ENCODE data around the gene SRGAP3.
"Not testable (repeated sequence)": the region's sequence is repeated elsewhere in the genome, so short reads cannot be mapped to it uniquely, and the experiment has no call there.

The SRGAP3 gene

GRCh38 chr3:9087831-9088413 lies 161.5 kb downstream of the SRGAP3 start:
- Histone ChIP-seq H3K4me2 (ENCODE audit: low read length) (no peak overlapping the region), H3K4me1 (ENCODE audit: control insufficient read depth, insufficient read depth, low read length) (no peaks in the 10 kb centered on the region), H3K36me3 (ENCODE audit: insufficient read depth, low read length) (no peaks in the 10 kb centered on the region), H3K9me3 (replicated peaks; ENCODE audit: low read length) (no peaks in the 10 kb centered on the region), H3K4me3 (ENCODE audit: low read length) (no peak overlapping the region), H3K27me3 (ENCODE audit: control insufficient read depth, insufficient read depth, low read length) (peaks cover 53% of the 10 kb centered on the region), H3K9ac (ENCODE audit: low read depth, low read length) (no peak overlapping the region)

DNA sequence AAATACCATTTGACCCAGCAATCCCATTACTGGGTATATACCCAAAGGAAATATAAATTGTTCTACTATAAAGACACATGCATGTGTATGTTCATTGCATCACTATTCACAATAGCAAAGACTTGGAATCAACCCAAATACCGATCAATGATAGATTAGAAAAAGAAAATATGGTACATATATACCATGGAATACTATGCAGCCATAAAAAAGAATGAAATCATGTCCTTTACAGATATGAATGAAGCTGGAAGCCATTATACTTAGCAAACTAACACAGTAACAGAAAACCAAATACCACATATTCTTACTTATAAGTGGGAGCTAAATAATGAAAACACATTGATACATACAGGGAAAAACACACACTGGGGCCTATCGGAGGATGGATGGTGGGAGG lies 164.0 kb downstream of the SRGAP3 start:
- not testable (repeated sequence) for H3K4me1 ChIP-seq (ENCODE audit: control insufficient read depth, insufficient read depth, low read length); H3K9ac ChIP-seq (ENCODE audit: low read depth, low read length); H3K4me2 ChIP-seq (ENCODE audit: low read length); H3K36me3 ChIP-seq (ENCODE audit: insufficient read depth, low read length); H3K9me3 ChIP-seq (replicated peaks; ENCODE audit: low read length); H3K4me3 ChIP-seq (ENCODE audit: low read length)
- peaks cover 39% of the 10 kb centered on the region for H3K27me3 ChIP-seq (ENCODE audit: control insufficient read depth, insufficient read depth, low read length)

DNA sequence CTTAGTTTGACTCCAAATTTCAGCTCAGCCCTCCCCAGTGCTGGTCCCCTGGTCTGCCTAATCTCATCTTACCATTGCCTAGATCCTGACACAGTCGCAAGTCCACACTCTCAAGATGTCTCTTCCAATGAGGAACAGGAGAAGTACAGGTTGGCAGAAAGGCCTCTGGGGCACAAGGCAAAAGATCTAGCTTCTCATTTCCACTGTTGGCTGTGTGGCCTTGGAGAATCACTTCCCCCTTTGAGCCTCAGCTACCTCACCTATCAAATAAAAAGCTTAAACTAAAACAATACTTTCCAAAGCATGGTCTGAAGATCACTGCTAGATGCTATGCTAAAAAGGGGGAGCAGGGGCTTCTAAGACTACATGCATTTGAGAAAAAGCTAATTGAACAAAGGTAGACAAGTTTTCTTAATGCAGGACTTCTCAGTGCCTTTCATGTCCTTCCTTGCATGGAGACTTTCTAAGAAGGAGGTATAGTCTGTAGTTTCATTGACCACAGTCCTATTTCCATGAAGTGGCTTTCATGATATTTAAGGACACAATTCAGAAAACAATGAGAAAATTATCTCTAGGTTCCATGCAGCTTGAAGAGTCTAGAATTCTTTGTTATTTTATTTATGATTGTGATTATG lies 168.1 kb downstream of the SRGAP3 start:
- no peaks in the 10 kb centered on the region for H3K36me3 ChIP-seq (ENCODE audit: insufficient read depth, low read length)
- H3K4me3 ChIP-seq (ENCODE audit: low read length) = no peak overlapping the region
- H3K27me3 ChIP-seq (ENCODE audit: control insufficient read depth, insufficient read depth, low read length) = peaks cover 20% of the 10 kb centered on the region
- no peaks in the 10 kb centered on the region for H3K9me3 ChIP-seq (replicated peaks; ENCODE audit: low read length)
- H3K4me1 ChIP-seq (ENCODE audit: control insufficient read depth, insufficient read depth, low read length) = no peaks in the 10 kb centered on the region
- no peak overlapping the region for H3K9ac ChIP-seq (ENCODE audit: low read depth, low read length)
- no peak overlapping the region for H3K4me2 ChIP-seq (ENCODE audit: low read length)

- Histone ChIP-seq H3K9ac (ENCODE audit: low read depth, low read length) (no peak overlapping the region), H3K4me2 (ENCODE audit: low read length) (no peak overlapping the region), H3K36me3 (ENCODE audit: insufficient read depth, low read length) (no peaks in the 10 kb centered on the region), H3K4me3 (ENCODE audit: low read length) (no peak overlapping the region), H3K27me3 (ENCODE audit: control insufficient read depth, insufficient read depth, low read length) (peaks cover 29% of the 10 kb centered on the region), H3K9me3 (replicated peaks; ENCODE audit: low read length) (no peaks in the 10 kb centered on the region), H3K4me1 (ENCODE audit: control insufficient read depth, insufficient read depth, low read length) (no peaks in the 10 kb centered on the region)
These were observed 169.3 kb downstream of the SRGAP3 start for GRCh38 chr3:9080163-9080562.

DNA sequence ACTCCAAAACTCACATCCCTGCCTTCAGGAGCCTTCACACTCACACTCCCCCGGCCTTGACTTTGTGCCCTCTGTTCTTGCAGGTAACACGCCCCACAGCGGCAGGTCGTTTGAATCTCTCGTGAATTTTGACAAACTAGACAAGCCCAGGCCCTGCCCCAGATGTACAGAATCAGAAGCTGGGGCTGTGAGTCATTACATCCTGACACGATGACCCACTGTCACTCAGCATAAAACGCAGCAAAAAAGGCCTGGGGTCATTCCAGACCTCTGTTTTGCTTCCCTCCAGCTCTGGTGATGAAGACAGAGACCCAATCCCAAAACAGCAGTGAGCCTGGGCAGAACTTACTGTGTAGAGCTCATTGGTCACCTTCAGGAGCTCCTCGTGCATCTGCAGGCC lies 169.8 kb downstream of the SRGAP3 start:
- Histone ChIP-seq H3K4me2 (ENCODE audit: low read length) (no peak overlapping the region), H3K4me1 (ENCODE audit: control insufficient read depth, insufficient read depth, low read length) (no peaks in the 10 kb centered on the region), H3K4me3 (ENCODE audit: low read length) (no peak overlapping the region), H3K36me3 (ENCODE audit: insufficient read depth, low read length) (no peaks in the 10 kb centered on the region), H3K9ac (ENCODE audit: low read depth, low read length) (no peak overlapping the region), H3K9me3 (replicated peaks; ENCODE audit: low read length) (no peaks in the 10 kb centered on the region), H3K27me3 (ENCODE audit: control insufficient read depth, insufficient read depth, low read length) (peaks cover 30% of the 10 kb centered on the region)

- Histone ChIP-seq H3K4me1 (ENCODE audit: control insufficient read depth, insufficient read depth, low read length) (no peaks in the 10 kb centered on the region), H3K4me3 (ENCODE audit: low read length) (no peak overlapping the region), H3K27me3 (ENCODE audit: control insufficient read depth, insufficient read depth, low read length) (peaks cover 23% of the 10 kb centered on the region), H3K9ac (ENCODE audit: low read depth, low read length) (no peak overlapping the region), H3K4me2 (ENCODE audit: low read length) (no peak overlapping the region), H3K36me3 (ENCODE audit: insufficient read depth, low read length) (no peaks in the 10 kb centered on the region), H3K9me3 (replicated peaks; ENCODE audit: low read length) (no peaks in the 10 kb centered on the region)
These were observed 170.7 kb downstream of the SRGAP3 start for GRCh38 chr3:9078561-9079240.

- H3K9ac ChIP-seq (ENCODE audit: low read depth, low read length) = no peak overlapping the region
- no peaks in the 10 kb centered on the region for H3K4me1 ChIP-seq (ENCODE audit: control insufficient read depth, insufficient read depth, low read length)
- H3K36me3 ChIP-seq (ENCODE audit: insufficient read depth, low read length) = no peaks in the 10 kb centered on the region
- H3K4me2 ChIP-seq (ENCODE audit: low read length) = no peak overlapping the region
- H3K4me3 ChIP-seq (ENCODE audit: low read length) = no peak overlapping the region
- peaks cover 19% of the 10 kb centered on the region for H3K27me3 ChIP-seq (ENCODE audit: control insufficient read depth, insufficient read depth, low read length)
- no peaks in the 10 kb centered on the region for H3K9me3 ChIP-seq (replicated peaks; ENCODE audit: low read length)
These were observed 172.4 kb downstream of the SRGAP3 start for GRCh38 chr3:9077029-9077428.

DNA sequence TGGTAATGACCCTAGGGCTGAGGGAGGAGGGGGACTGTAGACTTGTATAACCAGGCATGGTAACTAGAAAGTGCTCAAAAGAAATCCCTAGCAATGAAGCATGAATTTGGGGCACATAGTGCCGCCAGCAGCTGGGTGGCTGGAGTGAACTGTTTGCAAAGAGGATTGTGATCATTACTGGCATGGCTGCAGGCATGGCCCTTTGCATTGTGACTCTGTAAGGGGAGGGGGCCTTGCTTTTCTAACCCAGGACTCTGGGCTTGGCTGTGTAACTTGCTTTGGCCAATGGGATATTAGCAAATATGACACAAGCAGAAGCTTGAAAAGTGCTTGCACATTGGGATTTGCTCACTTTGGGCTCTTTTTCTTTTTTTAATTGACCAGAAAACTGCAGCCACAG lies 173.7 kb downstream of the SRGAP3 start:
- Histone ChIP-seq H3K4me3 (ENCODE audit: low read length) (no peak overlapping the region), H3K9ac (ENCODE audit: low read depth, low read length) (no peak overlapping the region), H3K4me2 (ENCODE audit: low read length) (no peak overlapping the region), H3K4me1 (ENCODE audit: control insufficient read depth, insufficient read depth, low read length) (no peaks in the 10 kb centered on the region), H3K36me3 (ENCODE audit: insufficient read depth, low read length) (no peaks in the 10 kb centered on the region), H3K9me3 (replicated peaks; ENCODE audit: low read length) (no peaks in the 10 kb centered on the region), H3K27me3 (ENCODE audit: control insufficient read depth, insufficient read depth, low read length) (peaks cover 19% of the 10 kb centered on the region)

GRCh38 chr3:9074079-9074478 lies 175.4 kb downstream of the SRGAP3 start:
- no peak overlapping the region for H3K4me3 ChIP-seq (ENCODE audit: low read length)
- H3K9ac ChIP-seq (ENCODE audit: low read depth, low read length) = no peak overlapping the region
- no peaks in the 10 kb centered on the region for H3K36me3 ChIP-seq (ENCODE audit: insufficient read depth, low read length)
- no peaks in the 10 kb centered on the region for H3K4me1 ChIP-seq (ENCODE audit: control insufficient read depth, insufficient read depth, low read length)
- peaks cover 31% of the 10 kb centered on the region for H3K27me3 ChIP-seq (ENCODE audit: control insufficient read depth, insufficient read depth, low read length)
- H3K9me3 ChIP-seq (replicated peaks; ENCODE audit: low read length) = no peaks in the 10 kb centered on the region
- H3K4me2 ChIP-seq (ENCODE audit: low read length) = no peak overlapping the region

DNA sequence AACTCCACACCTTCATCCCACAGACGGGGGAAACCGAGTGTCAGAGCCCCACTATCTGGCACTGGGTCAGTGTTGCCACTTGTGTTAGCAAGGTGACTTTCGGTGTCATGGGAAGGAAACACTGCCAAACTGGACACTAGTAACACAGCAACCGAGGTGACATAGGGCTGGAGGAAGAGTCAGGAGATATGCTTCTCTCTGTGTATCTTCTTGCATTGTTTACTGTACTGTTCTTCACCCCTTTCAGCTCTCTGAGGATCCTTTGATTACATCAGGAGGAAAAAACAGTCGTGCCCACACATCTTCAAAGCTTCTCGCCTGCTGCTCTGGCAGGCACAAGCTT lies 176.8 kb downstream of the SRGAP3 start:
- Histone ChIP-seq H3K9me3 (replicated peaks; ENCODE audit: low read length) (no peaks in the 10 kb centered on the region), H3K4me3 (ENCODE audit: low read length) (no peak overlapping the region), H3K36me3 (ENCODE audit: insufficient read depth, low read length) (no peaks in the 10 kb centered on the region), H3K4me1 (ENCODE audit: control insufficient read depth, insufficient read depth, low read length) (no peaks in the 10 kb centered on the region), H3K27me3 (ENCODE audit: control insufficient read depth, insufficient read depth, low read length) (peaks cover 37% of the 10 kb centered on the region), H3K4me2 (ENCODE audit: low read length) (no peak overlapping the region), H3K9ac (ENCODE audit: low read depth, low read length) (no peak overlapping the region)

- no peak overlapping the region for H3K9ac ChIP-seq (ENCODE audit: low read depth, low read length)
- no peak overlapping the region for H3K4me3 ChIP-seq (ENCODE audit: low read length)
- H3K27me3 ChIP-seq (ENCODE audit: control insufficient read depth, insufficient read depth, low read length) = peaks cover 37% of the 10 kb centered on the region
- H3K4me2 ChIP-seq (ENCODE audit: low read length) = no peak overlapping the region
- no peaks in the 10 kb centered on the region for H3K9me3 ChIP-seq (replicated peaks; ENCODE audit: low read length)
- H3K4me1 ChIP-seq (ENCODE audit: control insufficient read depth, insufficient read depth, low read length) = no peaks in the 10 kb centered on the region
- no peaks in the 10 kb centered on the region for H3K36me3 ChIP-seq (ENCODE audit: insufficient read depth, low read length)
These were observed 177.3 kb downstream of the SRGAP3 start for GRCh38 chr3:9071936-9072666.

Measured in skeletal muscle satellite cell (primary cell).